ENCODE measurements around the gene ARL5B. TPM values are rescaled to one million over a fixed set of nuclear protein-coding genes. Genes with fewer than 3 reads are reported as not detected.

The ARL5B gene
- total and polyA plus RNA-seq, 4 donors: 3.5 to 17.6 (median 8.6) TPM

DNA sequence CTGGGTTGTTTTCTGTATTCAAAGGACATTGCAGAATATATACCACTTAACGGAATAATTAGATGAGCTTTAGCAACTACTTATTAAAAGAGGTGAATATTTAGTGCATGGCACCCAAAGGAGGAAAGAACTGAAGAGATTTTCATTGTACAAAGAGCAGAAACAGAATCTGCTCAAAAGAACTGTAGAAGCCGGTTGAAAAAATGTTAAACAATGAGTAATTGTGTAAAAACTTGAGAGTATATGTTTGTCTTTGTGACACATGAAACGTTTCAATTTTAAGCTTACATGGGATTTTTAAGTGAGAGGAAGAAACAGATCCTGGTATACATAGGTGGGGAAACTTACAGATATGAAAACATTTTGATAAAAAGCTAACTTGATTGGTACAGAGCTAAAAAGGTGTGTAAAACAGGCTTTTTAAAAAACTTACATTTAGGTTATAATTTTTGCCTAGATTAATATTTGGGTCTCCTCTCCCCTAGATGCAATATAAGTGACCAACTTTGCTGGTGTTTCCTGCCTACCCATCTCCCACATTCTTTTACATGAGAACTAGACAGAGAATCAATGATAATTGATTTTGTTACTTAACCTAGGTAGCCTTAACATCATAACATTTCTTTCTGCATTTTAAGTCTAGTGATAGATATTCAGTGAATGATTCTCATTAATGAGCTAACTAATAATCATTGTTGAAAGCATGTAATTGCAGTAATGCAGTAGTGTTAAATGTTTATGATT lies 6.8 kb downstream of the ARL5B start:
- WGBS, 2 donors: 31 to 32% methylated on average over 3 of the region's 3 CpGs
- ATAC-seq (ENCODE audit: low FRiP score) (no peak), DNase-seq (no peak)
- Histone ChIP-seq H3K4me3 (ENCODE audit: low read length in 2 of 2) (no peak overlapping the region), H3K4me1 (ENCODE audit: control insufficient read depth in 1 of 2, insufficient read depth in 2 of 2, low read length in 2 of 2) (peaks cover 0 to 3% of the 10 kb centered on the region in 2 donors), H3K36me3 (ENCODE audit: control insufficient read depth in 1 of 2, insufficient read depth in 2 of 2, low read length in 1 of 2) (no peaks in the 10 kb centered on the region), H3K27ac (ENCODE audit: low read depth in 1 of 2, low read length in 2 of 2) (no peak overlapping the region), H3K9me3 (ENCODE audit: control insufficient read depth, low read length) (no peaks in the 10 kb centered on the region), H3K27me3 (ENCODE audit: control insufficient read depth in 1 of 2, insufficient read depth in 2 of 2, low read length in 1 of 2) (no peaks in the 10 kb centered on the region)
- intact Hi-C loops (cut with DNase I): no loop called here

DNA sequence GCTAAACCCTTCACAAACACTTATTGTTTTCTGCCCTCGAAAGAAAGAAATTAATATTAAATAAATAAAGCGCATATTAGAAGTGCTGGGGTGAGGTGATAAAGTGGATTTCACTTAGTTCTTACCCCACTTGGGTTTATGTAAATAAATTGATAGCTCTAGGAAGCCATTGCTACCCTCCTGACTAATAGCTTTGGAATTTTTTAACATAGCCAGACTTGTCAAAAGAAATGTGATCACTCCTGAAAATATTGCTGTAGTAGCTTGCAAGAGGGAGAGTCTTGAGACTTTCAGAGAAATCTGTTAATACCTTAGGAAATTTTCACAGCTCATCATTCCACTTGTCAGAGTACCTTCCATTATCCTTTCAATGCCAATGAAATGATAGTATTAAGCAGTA lies 7.6 kb downstream of the ARL5B start:
- Histone ChIP-seq H3K27ac (ENCODE audit: low read depth in 1 of 2, low read length in 2 of 2) (no peak overlapping the region), H3K4me1 (ENCODE audit: control insufficient read depth in 1 of 2, insufficient read depth in 2 of 2, low read length in 2 of 2) (peaks cover 0 to 2% of the 10 kb centered on the region in 2 donors), H3K9me3 (ENCODE audit: control insufficient read depth, low read length) (no peaks in the 10 kb centered on the region), H3K36me3 (ENCODE audit: control insufficient read depth in 1 of 2, insufficient read depth in 2 of 2, low read length in 1 of 2) (peaks cover 0 to 2% of the 10 kb centered on the region in 2 donors), H3K4me3 (ENCODE audit: low read length in 2 of 2) (no peak overlapping the region), H3K27me3 (ENCODE audit: control insufficient read depth in 1 of 2, insufficient read depth in 2 of 2, low read length in 1 of 2) (no peaks in the 10 kb centered on the region)
- ATAC-seq (ENCODE audit: low FRiP score) (no peak), DNase-seq (no peak)
- 47 to 68% methylated on average over 2 of the region's 2 CpGs for WGBS, 2 donors
- intact Hi-C loops (cut with DNase I): no loop called here

DNA sequence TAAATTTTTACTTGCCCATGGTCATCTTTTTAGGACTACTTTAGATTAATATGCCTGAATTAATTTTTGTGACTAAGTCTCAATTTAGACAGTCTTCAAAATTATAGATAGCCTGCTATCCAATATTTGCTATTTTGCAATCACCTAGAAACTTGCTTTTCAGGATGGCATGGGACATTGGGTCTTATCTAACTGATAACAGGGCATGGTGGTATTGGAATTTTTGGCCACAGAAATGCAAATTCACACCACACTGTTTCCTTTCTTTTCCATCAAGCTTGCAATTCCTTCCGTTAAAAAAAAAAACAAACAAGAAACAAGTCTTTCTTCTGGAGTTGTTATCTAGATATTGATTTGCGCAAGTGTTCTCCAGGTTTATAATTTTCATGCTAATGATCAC lies 8.8 kb downstream of the ARL5B start:
- Histone ChIP-seq H3K4me1 (ENCODE audit: control insufficient read depth in 1 of 2, insufficient read depth in 2 of 2, low read length in 2 of 2) (peaks cover 0 to 2% of the 10 kb centered on the region in 2 donors), H3K4me3 (ENCODE audit: low read length in 2 of 2) (no peak overlapping the region), H3K27ac (ENCODE audit: low read depth in 1 of 2, low read length in 2 of 2) (no peak overlapping the region), H3K27me3 (ENCODE audit: control insufficient read depth in 1 of 2, insufficient read depth in 2 of 2, low read length in 1 of 2) (no peaks in the 10 kb centered on the region), H3K9me3 (ENCODE audit: control insufficient read depth, low read length) (no peaks in the 10 kb centered on the region), H3K36me3 (ENCODE audit: control insufficient read depth in 1 of 2, insufficient read depth in 2 of 2, low read length in 1 of 2) (peaks cover 0 to 2% of the 10 kb centered on the region in 2 donors)
- DNase-seq (no peak), ATAC-seq (ENCODE audit: low FRiP score) (no peak)
- WGBS, 2 donors: 65 to 67% methylated on average over 2 of the region's 2 CpGs
- intact Hi-C loops (cut with DNase I): no loop called here

DNA sequence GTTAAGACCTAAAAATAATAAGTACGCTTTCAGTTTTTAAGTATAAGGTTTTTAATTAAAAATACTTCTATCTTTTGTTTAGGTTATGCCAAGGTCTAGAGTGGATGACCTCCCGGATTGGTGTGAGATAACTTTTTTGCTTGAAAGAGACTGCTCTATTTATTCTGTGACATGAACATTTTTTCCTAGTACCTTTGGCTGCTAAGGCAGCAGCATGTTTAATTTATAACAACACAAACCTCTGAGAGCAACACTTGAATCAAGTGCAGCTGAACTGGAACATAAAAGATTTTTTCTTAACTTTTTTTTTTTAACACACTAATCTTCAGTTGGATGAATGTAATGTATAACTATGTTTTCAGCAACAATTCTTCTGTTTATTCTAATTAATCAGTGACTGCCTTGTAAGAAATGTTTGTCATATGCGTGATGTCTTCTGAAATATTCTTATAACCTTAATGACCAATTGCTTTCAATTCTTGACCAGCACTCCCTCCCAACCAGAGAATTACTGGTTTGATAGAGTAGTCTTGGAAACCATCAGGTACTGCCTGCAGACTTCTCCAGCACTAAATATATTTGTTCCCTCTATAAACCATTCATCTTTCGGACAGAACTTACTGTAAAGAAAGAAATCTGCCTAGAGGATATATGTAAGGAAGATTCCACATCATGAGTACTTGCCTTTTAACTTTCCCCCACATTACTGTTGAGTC lies 16.0 kb downstream of the ARL5B start:
- Histone ChIP-seq H3K9me3 (ENCODE audit: control insufficient read depth, low read length) (no peaks in the 10 kb centered on the region), H3K27ac (ENCODE audit: low read depth in 1 of 2, low read length in 2 of 2) (no peak overlapping the region), H3K27me3 (ENCODE audit: control insufficient read depth in 1 of 2, insufficient read depth in 2 of 2, low read length in 1 of 2) (no peaks in the 10 kb centered on the region), H3K4me1 (ENCODE audit: control insufficient read depth in 1 of 2, insufficient read depth in 2 of 2, low read length in 2 of 2) (no peaks in the 10 kb centered on the region), H3K4me3 (ENCODE audit: low read length in 2 of 2) (no peak overlapping the region), H3K36me3 (ENCODE audit: control insufficient read depth in 1 of 2, insufficient read depth in 2 of 2, low read length in 1 of 2) (peaks cover 0 to 2% of the 10 kb centered on the region in 2 donors)
- WGBS, 2 donors: 89% methylated on average over 4 of the region's 4 CpGs
- intact Hi-C loops (cut with DNase I): no loop called here
- DNase-seq: no peak
- no peak for ATAC-seq (ENCODE audit: low FRiP score)

DNA sequence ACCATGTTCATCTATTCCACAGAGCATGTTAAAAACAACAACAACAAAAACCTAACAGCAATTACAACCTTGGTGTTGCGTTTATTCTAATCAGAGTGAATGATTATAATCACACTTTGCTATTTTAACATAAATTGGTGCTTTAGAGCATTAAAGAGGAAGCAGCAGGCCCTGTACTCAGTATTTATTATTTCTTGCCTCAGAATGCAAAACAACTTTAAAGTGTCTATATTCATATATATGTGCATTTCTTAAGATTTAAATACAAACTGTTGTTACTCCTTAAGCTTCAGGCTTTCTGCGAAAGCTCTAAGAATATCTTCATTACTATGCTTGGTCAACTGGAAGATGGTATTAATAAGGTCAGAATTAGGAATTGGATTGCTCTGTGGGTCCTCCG lies 21.5 kb downstream of the ARL5B start:
- Histone ChIP-seq H3K36me3 (ENCODE audit: control insufficient read depth in 1 of 2, insufficient read depth in 2 of 2, low read length in 1 of 2) (peaks cover 0 to 4% of the 10 kb centered on the region in 2 donors), H3K4me1 (ENCODE audit: control insufficient read depth in 1 of 2, insufficient read depth in 2 of 2, low read length in 2 of 2) (peaks cover 0 to 2% of the 10 kb centered on the region in 2 donors), H3K9me3 (ENCODE audit: control insufficient read depth, low read length) (no peaks in the 10 kb centered on the region), H3K4me3 (ENCODE audit: low read length in 2 of 2) (no peak overlapping the region), H3K27ac (ENCODE audit: low read depth in 1 of 2, low read length in 2 of 2) (no peak overlapping the region), H3K27me3 (ENCODE audit: control insufficient read depth in 1 of 2, insufficient read depth in 2 of 2, low read length in 1 of 2) (no peaks in the 10 kb centered on the region)
- DNase-seq: no peak
- WGBS, 2 donors: 89 to 95% methylated on average over 3 of the region's 3 CpGs
- ATAC-seq (ENCODE audit: low FRiP score): no peak
- intact Hi-C loops (cut with DNase I): no loop called here

DNA sequence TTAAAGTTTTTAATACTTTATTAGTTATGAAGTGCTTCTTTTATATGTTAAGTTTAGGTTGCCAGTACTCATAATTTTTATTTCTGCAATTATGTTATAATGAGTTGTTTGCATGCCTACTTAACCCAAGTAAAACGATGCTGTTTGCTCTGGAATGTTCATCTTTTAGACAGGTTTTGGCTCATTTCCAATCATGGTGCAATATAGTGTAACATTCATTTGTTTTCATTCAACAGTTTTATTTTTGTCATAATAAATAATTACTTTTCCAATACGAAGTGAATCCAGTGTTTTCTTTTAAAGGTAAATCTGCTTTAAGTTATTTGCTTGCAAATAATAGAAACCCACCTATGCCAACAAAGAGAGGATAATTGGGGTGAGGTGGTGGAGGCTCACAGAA lies 22.1 kb downstream of the ARL5B start:
- Histone ChIP-seq H3K27ac (ENCODE audit: low read depth in 1 of 2, low read length in 2 of 2) (no peak overlapping the region), H3K4me1 (ENCODE audit: control insufficient read depth in 1 of 2, insufficient read depth in 2 of 2, low read length in 2 of 2) (peaks cover 0 to 2% of the 10 kb centered on the region in 2 donors), H3K27me3 (ENCODE audit: control insufficient read depth in 1 of 2, insufficient read depth in 2 of 2, low read length in 1 of 2) (no peaks in the 10 kb centered on the region), H3K36me3 (ENCODE audit: control insufficient read depth in 1 of 2, insufficient read depth in 2 of 2, low read length in 1 of 2) (peaks cover 0 to 4% of the 10 kb centered on the region in 2 donors), H3K4me3 (ENCODE audit: low read length in 2 of 2) (no peak overlapping the region), H3K9me3 (ENCODE audit: control insufficient read depth, low read length) (no peaks in the 10 kb centered on the region)
- intact Hi-C loops (cut with DNase I): no loop called here
- WGBS, 2 donors: 5 to 8% methylated on average over 2 of the region's 2 CpGs
- DNase-seq (no peak), ATAC-seq (ENCODE audit: low FRiP score) (no peak)

DNA sequence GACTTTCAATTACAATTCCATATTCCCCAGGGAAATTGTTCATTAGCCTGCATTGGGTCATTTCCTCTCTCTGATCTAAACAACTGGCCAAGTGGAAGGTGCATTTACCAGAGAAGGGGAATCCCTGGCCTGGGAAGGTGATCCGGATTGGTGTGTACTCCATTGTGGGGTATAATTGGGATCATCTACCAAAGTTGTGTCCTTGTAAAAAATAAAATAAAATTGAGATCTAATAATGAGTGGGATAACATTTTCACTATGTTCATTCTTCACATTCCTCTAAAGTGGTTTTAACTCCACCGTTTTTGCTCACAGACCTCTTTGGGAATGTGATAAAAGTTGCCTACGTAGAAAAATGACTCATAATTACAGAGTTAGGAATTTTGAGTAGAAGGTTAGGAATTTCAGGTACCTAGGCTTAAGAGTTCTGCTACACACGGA lies 22.8 kb downstream of the ARL5B start:
- ATAC-seq (ENCODE audit: low FRiP score) (no peak), DNase-seq (no peak)
- Histone ChIP-seq H3K4me1 (ENCODE audit: control insufficient read depth in 1 of 2, insufficient read depth in 2 of 2, low read length in 2 of 2) (peaks cover 0 to 2% of the 10 kb centered on the region in 2 donors), H3K9me3 (ENCODE audit: control insufficient read depth, low read length) (no peaks in the 10 kb centered on the region), H3K27me3 (ENCODE audit: control insufficient read depth in 1 of 2, insufficient read depth in 2 of 2, low read length in 1 of 2) (no peaks in the 10 kb centered on the region), H3K4me3 (ENCODE audit: low read length in 2 of 2) (no peak overlapping the region), H3K36me3 (ENCODE audit: control insufficient read depth in 1 of 2, insufficient read depth in 2 of 2, low read length in 1 of 2) (peaks cover 0 to 4% of the 10 kb centered on the region in 2 donors), H3K27ac (ENCODE audit: low read depth in 1 of 2, low read length in 2 of 2) (no peak overlapping the region)
- intact Hi-C loops (cut with DNase I): no loop called here
- 37 to 38% methylated on average over 4 of the region's 4 CpGs for WGBS, 2 donors

DNA sequence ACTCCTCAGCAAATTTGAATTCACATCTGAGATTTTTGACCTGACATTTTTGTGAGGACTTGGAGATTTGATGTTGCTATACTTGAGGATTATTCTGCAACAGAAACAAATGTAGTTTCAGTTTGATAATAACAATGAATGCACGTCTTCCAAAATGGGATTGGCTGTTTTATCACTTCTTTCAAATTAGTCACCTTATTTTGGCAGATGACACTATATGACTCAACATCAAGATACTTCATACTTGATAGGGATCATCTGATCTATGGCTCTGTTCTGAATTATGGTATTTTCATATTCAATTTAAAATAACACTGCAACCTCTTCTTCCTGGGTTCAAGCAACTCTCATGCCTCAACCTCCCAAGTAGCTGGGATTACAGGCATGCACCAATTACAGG lies 24.2 kb downstream of the ARL5B start:
- H3K27me3 ChIP-seq (ENCODE audit: control insufficient read depth in 1 of 2, insufficient read depth in 2 of 2, low read length in 1 of 2): no peaks in the 10 kb centered on the region
- H3K36me3 ChIP-seq (ENCODE audit: control insufficient read depth in 1 of 2, insufficient read depth in 2 of 2, low read length in 1 of 2): peaks cover 0 to 4% of the 10 kb centered on the region in 2 donors
- intact Hi-C loops (cut with DNase I): no loop called here
- no peak for ATAC-seq (ENCODE audit: low FRiP score)
- H3K9me3 ChIP-seq (ENCODE audit: control insufficient read depth, low read length): no peaks in the 10 kb centered on the region
- no peak for DNase-seq
- no peak overlapping the region for H3K27ac ChIP-seq (ENCODE audit: low read depth in 1 of 2, low read length in 2 of 2)
- 56 to 57% methylated on average over 1 of the region's 1 CpG for WGBS, 2 donors
- H3K4me1 ChIP-seq (ENCODE audit: control insufficient read depth in 1 of 2, insufficient read depth in 2 of 2, low read length in 2 of 2): peaks cover 0 to 2% of the 10 kb centered on the region in 2 donors
- H3K4me3 ChIP-seq (ENCODE audit: low read length in 2 of 2): no peak overlapping the region

DNA sequence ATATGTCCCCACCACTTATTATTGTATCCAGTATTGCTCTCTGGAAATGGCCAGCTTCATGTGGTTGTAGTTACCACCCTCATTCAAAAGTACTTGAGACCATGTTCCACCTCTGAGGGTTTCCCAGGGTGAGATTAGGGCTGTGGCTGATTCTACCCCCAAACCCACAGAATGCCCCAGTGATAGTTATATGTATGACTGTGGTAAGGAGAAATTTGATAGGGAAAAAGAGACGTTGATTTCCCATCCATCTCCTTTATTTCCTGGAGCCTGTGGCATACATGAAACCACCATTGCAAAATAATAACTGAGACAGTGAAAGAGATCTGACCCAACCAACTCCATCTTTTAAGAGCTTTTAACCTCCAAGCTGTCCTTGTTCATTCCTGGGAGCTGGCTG lies 25.2 kb downstream of the ARL5B start:
- DNase-seq (no peak), ATAC-seq (ENCODE audit: low FRiP score) (no peak)
- no peaks in the 10 kb centered on the region for H3K27me3 ChIP-seq (ENCODE audit: control insufficient read depth in 1 of 2, insufficient read depth in 2 of 2, low read length in 1 of 2)
- H3K27ac ChIP-seq (ENCODE audit: low read depth in 1 of 2, low read length in 2 of 2): no peak overlapping the region
- no peaks in the 10 kb centered on the region for H3K9me3 ChIP-seq (ENCODE audit: control insufficient read depth, low read length)
- no peak overlapping the region for H3K4me3 ChIP-seq (ENCODE audit: low read length in 2 of 2)
- 38 to 46% methylated on average over 1 of the region's 1 CpG for WGBS, 2 donors
- peaks cover 0 to 4% of the 10 kb centered on the region in 2 donors for H3K36me3 ChIP-seq (ENCODE audit: control insufficient read depth in 1 of 2, insufficient read depth in 2 of 2, low read length in 1 of 2)
- H3K4me1 ChIP-seq (ENCODE audit: control insufficient read depth in 1 of 2, insufficient read depth in 2 of 2, low read length in 2 of 2): peaks cover 0 to 2% of the 10 kb centered on the region in 2 donors
- intact Hi-C loops (cut with DNase I): no loop called here

All from aorta (tissue), 5 donors.